Measurements from ENCODE around the gene ABCC1. TPM values are rescaled to one million over a fixed set of nuclear protein-coding genes. Genes with fewer than 3 reads are reported as not detected.

Gene ABCC1
- total and polyA plus RNA-seq, 2 donors (not counting 1 experiment from before 2014, with no cell fraction given) = 54.1 to 178 TPM

GRCh38 chr16:16025214-16025968 is 76.0 kb downstream of the ABCC1 start:
- no peak overlapping the region for H3K9ac ChIP-seq (ENCODE audit: insufficient read depth, low read length)

GRCh38 chr16:16027728-16028310 is 78.4 kb downstream of the ABCC1 start:
- Histone ChIP-seq H3K27ac (ENCODE audit: insufficient read depth, low read length) (no peak overlapping the region), H3K4me2 (ENCODE audit: extremely low read depth, insufficient read depth, low read length) (no peak overlapping the region), H3K9ac (ENCODE audit: insufficient read depth, low read length) (no peak overlapping the region), H3K4me3 (replicated peaks in 1 of 4; ENCODE audit: control extremely low read depth in 1 of 4, insufficient read depth in 1 of 4, low read depth in 3 of 4, low read length in 4 of 4) (no peak overlapping the region), H3K79me2 (ENCODE audit: control insufficient read depth, insufficient read depth, low read length) (peaks cover 31% of the 10 kb centered on the region), H2AFZ (ENCODE audit: low read length) (no peak overlapping the region), H3K4me1 (ENCODE audit: control insufficient read depth, extremely low read depth, insufficient read depth, low read length) (peaks cover 23% of the 10 kb centered on the region), H4K20me1 (ENCODE audit: control insufficient read depth, extremely low read depth, insufficient read depth, low read length) (no peaks in the 10 kb centered on the region), H3K36me3 (ENCODE audit: control insufficient read depth, insufficient read depth, low read length) (peaks cover 13% of the 10 kb centered on the region), H3K27me3 (ENCODE audit: control insufficient read depth, insufficient read depth, low read length) (no peaks in the 10 kb centered on the region), H3K9me3 (ENCODE audit: control insufficient read depth, insufficient read depth, low read depth, low read length) (no peaks in the 10 kb centered on the region)
- TF ChIP-seq CTCF (conservative IDR thresholded peaks at IDR 0.05 in 1 of 2, IDR thresholded peaks at IDR 0.05 in 1 of 2; ENCODE audit: low read depth in 1 of 2, low read length in 2 of 2) (no peak), EZH2 (IDR thresholded peaks at IDR 0.05; ENCODE audit: low read length, missing control alignments) (no peak)
- no peak for DNase-seq (ENCODE audit: low read depth in 2 of 2)

More at GRCh38 chr16:16025214-16025968, 76.0 kb downstream of the ABCC1 start:
- Histone ChIP-seq H4K20me1 (ENCODE audit: control insufficient read depth, extremely low read depth, insufficient read depth, low read length) (no peaks in the 10 kb centered on the region), H3K4me2 (ENCODE audit: extremely low read depth, insufficient read depth, low read length) (no peak overlapping the region), H3K79me2 (ENCODE audit: control insufficient read depth, insufficient read depth, low read length) (peaks cover 28% of the 10 kb centered on the region), H3K36me3 (ENCODE audit: control insufficient read depth, insufficient read depth, low read length) (peaks cover 14% of the 10 kb centered on the region), H3K9me3 (ENCODE audit: control insufficient read depth, insufficient read depth, low read depth, low read length) (no peaks in the 10 kb centered on the region), H3K27me3 (ENCODE audit: control insufficient read depth, insufficient read depth, low read length) (no peaks in the 10 kb centered on the region), H3K4me3 (replicated peaks in 1 of 4; ENCODE audit: control extremely low read depth in 1 of 4, insufficient read depth in 1 of 4, low read depth in 3 of 4, low read length in 4 of 4) (no peak overlapping the region), H2AFZ (ENCODE audit: low read length) (no peak overlapping the region), H3K4me1 (ENCODE audit: control insufficient read depth, extremely low read depth, insufficient read depth, low read length) (peaks cover 38% of the 10 kb centered on the region), H3K27ac (ENCODE audit: insufficient read depth, low read length) (peak overlapping the region; percentile 77)
- TF ChIP-seq CTCF (conservative IDR thresholded peaks at IDR 0.05 in 1 of 2, IDR thresholded peaks at IDR 0.05 in 1 of 2; ENCODE audit: low read depth in 1 of 2, low read length in 2 of 2) (peak in 1 of 2 donors; percentile 6), EZH2 (IDR thresholded peaks at IDR 0.05; ENCODE audit: low read length, missing control alignments) (no peak)
- DNase-seq (ENCODE audit: low read depth in 2 of 2) = peak; percentile 92 to 97

- H3K4me2 ChIP-seq (ENCODE audit: extremely low read depth, insufficient read depth, low read length) = no peak overlapping the region
- no peak for DNase-seq (ENCODE audit: low read depth in 2 of 2)
- H3K27me3 ChIP-seq (ENCODE audit: control insufficient read depth, insufficient read depth, low read length) = no peaks in the 10 kb centered on the region
- peaks cover 12% of the 10 kb centered on the region for H3K36me3 ChIP-seq (ENCODE audit: control insufficient read depth, insufficient read depth, low read length)
- H3K4me1 ChIP-seq (ENCODE audit: control insufficient read depth, extremely low read depth, insufficient read depth, low read length) = peaks cover 19% of the 10 kb centered on the region
- H2AFZ ChIP-seq (ENCODE audit: low read length) = no peak overlapping the region
- no peaks in the 10 kb centered on the region for H4K20me1 ChIP-seq (ENCODE audit: control insufficient read depth, extremely low read depth, insufficient read depth, low read length)
- H3K4me3 ChIP-seq (replicated peaks in 1 of 4; ENCODE audit: control extremely low read depth in 1 of 4, insufficient read depth in 1 of 4, low read depth in 3 of 4, low read length in 4 of 4) = no peak overlapping the region
- no peak overlapping the region for H3K9ac ChIP-seq (ENCODE audit: insufficient read depth, low read length)
- peaks cover 30% of the 10 kb centered on the region for H3K79me2 ChIP-seq (ENCODE audit: control insufficient read depth, insufficient read depth, low read length)
- TF ChIP-seq EZH2 (IDR thresholded peaks at IDR 0.05; ENCODE audit: low read length, missing control alignments) = no peak
- no peak overlapping the region for H3K27ac ChIP-seq (ENCODE audit: insufficient read depth, low read length)
- H3K9me3 ChIP-seq (ENCODE audit: control insufficient read depth, insufficient read depth, low read depth, low read length) = no peaks in the 10 kb centered on the region
Observed at GRCh38 chr16:16028311-16028999, 79.0 kb downstream of the ABCC1 start.
